Inflammatory macrophage treated with lipopolysaccharide for 1 hour (primary cell): Measurements from ENCODE around the gene DAAM1.

Experiments
- DNase-seq, 2 donors: peaks; one replicate each; pipeline ENCODE4 v3.0.0-alpha.2; 2020 to 2022

The DAAM1 gene

DNA sequence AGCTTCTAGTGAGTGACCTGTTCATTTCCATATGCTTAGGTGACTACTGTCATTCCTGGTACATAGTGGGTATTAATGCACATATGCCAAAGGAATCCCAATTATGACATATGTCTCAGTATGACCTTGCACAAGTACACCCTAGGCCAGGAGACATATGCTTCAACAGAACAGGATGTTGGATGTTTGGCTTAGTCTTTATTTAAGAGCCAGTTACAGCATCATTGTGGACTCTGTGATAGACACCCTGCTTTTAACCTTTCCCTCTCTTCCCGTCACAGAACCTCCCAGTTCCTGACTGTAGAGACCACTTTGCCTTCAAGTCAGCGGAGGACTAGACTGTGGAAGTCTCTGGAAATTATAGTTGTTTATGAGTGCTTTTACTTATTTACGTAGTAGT, 72.9 kb downstream of the DAAM1 start:
- no peak for DNase-seq

DNA sequence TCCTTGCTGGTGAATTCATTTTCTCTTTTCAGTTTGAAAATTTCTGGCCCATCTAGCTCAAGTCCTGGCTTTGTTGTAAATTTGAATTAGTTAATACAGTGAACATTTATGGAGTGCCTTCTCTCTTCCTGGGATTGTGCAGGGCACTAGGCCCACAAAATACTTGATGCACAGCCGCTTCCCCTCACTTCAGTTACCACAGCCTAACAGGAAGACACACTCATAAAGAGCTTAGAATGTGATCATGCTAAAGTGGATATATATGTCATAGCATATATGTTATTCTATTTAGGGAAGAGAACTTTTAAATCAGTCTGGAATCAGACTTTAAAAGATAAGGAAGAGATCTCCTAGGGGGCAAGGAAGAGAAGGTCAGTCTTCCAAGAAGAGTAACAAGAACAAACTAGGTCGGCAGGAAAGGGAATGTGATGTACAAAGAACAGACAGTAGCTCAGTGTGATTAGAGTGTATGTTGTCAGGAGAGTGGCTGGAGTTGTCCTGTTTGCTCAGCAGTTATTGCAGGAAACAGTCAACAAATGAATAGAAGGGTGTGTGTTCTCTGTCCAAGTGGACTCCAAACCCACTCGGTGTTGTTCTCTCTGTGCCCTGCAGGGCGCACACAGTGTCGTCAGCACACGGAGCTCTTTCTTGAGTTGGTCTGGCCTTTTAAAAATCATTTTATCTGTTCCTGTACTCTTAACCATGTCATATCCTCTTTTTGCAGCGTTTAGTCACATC, 74.4 kb downstream of the DAAM1 start:
- DNase-seq = no peak

DNA sequence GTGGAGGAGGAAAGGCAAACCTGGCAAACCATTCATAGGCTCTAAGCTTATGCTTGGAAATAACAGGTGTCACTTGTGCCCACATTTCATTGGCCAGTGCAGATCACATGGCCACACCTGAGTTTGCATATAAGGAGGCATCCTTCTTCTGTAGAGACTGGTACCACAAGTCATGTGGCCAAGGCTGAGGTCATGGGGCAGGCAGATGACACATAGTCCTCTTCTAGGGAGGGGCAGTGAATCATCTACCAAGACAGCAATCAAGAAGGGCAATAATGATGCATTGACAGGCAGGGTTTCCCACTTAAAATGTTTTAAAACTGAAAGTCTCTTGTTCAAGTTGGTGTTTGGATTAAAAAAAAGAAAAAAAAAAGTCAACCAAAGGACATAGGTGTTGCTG, 77.3 kb downstream of the DAAM1 start:
- peak; percentile 29 to 44 for DNase-seq

DNA sequence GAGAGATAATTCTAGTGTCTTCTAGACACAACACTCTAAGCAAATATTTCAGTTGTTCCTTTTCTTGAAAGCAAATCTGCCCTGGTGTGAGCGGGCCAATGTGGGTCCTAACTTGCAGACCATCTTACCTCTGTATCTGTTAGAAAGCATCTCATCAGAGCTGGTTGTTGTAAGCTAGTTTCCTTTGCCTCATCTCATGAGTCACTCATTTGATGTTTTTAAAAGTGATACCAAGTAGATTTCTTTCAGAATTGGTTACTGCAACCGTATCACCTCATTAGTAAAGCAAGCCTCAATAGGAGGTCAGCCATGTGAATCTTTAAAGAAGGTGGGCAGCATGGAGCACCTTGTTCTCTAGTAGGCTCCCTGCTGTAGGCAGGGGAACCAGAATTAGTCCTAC, 78.6 kb downstream of the DAAM1 start:
- no peak for DNase-seq

DNA sequence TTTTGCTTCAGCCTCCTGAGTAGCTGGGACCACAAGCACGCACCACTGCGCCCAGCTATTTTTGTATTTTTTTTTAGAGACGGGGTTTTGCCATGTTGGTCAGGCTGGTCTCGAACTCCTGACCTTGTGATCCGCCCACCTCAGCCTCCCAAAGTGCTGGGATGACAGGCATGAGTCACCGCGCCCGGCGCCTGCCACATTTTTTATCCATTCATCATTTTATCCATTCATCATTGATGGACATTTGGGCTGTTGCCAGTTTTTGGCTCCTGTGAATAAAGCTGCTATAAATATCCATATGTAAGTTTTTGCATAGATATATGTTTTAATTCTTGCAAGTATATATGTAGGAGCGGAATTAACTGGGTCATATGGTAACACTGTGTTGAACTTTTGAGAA, 79.5 kb downstream of the DAAM1 start:
- no peak for DNase-seq

DNA sequence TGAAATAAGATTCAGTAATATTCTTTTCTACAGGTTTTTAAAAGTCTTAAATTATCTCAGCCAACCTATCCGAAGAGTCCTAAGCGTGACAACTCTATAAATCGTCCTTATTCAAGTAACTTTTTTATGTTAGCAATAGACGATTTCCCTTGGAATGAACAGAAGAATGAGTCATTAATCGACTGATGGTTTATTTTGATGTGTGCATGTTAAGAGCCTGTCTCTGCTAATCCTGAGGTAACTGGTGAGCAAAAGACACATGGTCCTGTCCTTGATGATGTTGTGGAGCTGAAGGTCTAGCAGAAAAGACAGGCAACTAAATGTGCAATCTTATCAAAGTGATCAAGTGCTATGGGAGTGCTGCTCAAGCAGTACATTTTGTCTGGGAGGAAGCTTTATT, 80.4 kb downstream of the DAAM1 start:
- no peak for DNase-seq

DNA sequence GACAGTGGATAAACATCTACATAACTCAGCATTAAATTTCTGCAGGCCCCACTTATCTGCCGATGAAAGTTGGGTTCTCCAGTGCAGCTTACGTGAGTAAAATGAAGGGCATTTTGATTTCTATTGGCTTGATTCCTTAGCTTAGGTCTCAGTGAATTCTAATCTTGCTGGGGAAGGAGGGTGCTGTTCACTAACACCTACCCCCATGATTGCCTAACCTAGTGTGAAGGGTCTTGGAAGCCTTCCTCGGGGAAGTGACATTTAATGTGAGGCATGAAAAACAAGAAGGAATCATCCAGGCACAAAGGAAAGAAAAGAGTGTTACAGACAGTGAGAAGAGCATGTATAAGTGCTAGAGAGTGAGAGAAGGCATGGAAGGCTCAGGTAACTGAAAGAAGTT, 81.0 kb downstream of the DAAM1 start:
- no peak for DNase-seq

DNA sequence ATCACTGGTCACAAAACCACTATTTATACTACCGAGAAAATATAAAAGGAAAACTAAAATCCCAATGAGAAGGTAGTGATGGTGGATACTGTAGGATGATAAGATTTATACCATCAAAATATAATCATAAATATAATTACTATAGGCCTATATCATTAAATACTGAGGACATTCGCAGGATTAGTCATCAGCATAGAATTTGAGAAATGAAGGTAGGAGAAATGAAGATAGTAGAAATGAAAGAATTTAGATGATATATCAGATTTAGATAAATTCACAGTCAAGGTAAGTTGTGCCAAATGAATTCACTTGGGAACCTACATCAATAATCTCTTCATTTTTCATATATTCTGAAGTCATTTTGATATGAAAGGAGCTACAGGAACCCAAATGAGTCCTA, 82.8 kb downstream of the DAAM1 start:
- DNase-seq = no peak

DNA sequence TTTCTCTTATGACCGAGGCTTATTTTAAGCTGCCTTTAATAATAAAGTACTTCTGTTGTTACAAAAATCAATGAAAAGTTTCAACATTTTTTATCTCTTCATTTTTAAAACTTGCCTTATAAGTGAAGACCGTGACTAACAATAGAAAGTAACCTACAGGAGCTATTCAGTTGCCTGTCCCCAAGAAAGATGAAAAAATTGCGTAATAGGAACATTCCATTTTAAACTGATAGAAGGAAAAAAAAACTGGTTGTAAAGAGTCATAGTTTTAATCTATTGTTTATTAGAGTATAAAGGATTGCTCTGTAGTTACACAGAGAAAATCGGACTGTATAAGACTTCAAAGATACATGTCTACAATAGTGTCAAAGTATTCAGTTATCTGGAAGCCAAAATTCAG, 83.3 kb downstream of the DAAM1 start:
- DNase-seq = no peak

DNA sequence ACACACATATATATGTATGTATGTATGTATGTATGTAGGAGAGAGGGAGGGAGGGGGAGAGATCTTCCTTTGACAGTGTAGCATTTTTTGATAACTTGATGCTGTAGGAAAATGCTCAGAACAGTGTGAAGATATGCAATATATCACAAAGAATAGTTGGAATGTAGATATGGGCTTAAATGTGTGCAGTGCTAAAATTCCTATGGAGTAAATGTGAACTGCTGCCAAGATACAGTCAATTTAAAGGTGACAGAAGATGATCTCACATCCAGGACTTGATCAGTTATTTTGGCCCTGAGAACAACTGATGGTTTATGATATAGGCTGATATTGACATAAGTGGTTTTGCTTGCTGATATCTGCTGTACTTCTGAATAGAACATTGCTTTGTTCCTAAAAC, 84.2 kb downstream of the DAAM1 start:
- DNase-seq = no peak

DNA sequence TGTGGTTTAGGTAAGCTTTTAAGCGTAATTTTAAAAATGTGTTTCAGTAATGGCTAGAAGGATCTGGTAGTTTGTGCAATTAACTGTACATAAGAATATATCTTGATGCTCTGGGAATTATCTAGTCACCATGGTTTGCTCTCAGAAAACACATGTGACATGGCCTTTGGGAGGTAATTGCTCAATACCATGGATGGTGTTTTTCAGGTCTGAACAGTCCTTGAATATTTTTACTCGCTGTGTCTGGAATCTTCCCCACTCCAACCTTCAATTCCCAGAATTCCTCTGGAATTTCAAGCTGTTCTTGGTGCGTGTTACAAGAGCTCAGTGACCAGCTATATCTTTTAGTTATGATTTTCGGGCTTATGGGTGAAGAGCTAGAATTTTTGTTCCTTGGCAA, 85.3 kb downstream of the DAAM1 start:
- DNase-seq = no peak

DNA sequence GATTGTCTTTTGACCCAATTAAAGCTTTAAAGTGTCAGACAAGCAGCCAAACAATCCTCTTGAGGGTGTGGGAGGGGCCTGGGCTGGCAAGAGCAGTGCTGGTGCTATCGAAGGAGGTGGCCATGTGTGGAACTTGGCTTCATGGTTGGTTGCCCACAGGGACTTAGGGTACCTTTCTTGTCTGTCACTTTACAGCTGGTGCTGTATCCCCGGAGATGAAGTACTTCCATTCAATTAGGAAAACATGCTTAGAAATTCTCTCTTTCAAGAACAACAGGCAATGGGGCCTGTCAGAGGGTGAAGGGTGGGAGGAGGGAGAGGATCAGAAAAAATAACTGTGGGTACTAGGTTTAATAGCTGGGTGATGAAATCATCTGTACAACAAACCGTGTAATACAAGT, 86.5 kb downstream of the DAAM1 start:
- no peak for DNase-seq

DNA sequence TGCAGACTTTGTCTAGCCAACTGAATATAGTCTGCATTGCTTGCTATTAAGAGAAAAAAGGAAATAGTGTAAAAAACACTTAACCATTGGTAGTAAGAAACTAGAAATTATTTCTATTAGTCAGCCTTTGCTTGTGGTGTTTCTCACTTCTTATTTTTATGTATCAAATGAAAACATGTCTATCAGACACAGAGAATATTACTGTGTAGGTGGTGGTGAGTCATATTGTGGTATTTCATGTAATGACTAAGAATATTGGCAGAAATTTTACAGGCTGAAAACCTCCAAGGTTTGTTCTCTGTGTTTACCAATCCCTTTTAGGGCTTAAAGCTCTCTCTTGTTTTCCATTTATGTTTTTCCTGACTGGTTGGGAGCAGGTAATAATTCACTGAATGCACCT, 87.2 kb downstream of the DAAM1 start:
- DNase-seq = peak; percentile 91 to 95

DNA sequence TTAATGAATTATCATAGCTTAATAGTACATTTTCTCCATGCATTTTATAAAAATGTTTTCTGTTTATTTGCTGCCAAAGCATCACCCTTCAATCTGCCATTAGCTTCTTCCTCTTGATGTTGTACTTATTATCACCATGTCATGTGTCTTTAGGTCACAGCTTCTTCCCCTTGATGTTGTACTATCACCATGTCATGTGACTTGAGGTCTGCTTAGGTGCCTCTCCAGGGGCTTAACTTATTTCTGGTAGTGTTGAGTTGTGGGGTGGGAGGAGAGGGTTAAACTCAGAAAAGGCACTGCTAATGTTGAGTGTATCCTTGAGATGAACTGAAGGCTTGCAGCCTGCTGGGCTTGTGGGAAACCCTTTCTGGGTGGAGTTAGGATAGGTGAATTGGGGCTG, 87.8 kb downstream of the DAAM1 start:
- DNase-seq = no peak

DNA sequence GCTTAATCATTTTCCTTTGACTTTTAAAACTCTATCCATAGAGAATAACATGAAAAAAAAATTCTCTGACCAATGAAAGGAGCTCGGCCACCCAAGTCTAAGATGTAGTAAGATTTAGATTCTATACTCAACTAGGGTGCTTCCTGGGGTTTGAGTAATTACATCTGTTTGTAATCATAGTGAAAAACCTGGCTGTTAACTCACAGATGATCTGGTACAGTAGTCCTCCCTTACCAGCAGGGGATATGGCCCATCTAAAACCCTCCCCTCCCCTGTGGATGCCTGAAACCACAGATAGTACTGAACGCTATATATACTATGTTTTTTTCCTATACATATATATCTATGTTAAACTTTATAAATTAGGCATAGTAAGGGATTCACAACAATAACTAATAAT, 89.2 kb downstream of the DAAM1 start:
- DNase-seq = no peak

DNA sequence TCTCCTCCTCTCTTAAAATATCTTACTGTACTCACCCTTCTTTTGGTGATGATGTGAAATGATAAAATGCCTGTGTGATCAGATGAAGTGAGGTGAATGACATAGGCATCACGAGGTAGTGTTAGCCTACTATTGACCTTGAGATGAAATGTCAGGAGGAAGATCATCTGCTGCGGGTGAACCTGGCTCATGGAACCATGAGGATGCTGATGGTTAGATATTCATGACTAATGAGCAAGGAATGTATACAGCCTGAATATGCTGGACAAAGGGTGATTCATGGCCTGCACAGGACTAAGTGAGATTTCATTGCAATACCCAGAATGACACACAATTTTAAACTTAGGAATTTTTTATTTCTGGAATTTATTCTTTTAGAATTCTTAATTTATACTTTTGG, 89.6 kb downstream of the DAAM1 start:
- DNase-seq = no peak

DNA sequence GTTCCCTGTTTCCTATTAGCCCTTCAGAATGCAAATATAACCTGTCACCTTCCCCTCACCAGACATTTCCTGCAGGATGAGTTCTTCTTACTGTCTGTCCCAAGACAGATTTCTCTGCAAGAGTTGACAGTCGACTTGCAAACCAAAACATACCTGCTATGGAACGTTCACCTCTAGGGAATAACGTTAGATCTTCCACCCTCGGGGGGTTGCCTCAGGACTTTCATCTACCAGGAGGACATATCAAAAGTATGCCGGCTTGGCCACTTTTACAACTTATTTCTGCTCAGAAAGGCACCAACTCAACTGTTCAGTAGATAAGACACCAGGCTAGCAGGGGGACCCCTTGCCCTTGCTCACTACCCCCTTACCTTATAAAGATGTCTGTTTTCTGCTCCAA, 92.5 kb downstream of the DAAM1 start:
- no peak for DNase-seq

DNA sequence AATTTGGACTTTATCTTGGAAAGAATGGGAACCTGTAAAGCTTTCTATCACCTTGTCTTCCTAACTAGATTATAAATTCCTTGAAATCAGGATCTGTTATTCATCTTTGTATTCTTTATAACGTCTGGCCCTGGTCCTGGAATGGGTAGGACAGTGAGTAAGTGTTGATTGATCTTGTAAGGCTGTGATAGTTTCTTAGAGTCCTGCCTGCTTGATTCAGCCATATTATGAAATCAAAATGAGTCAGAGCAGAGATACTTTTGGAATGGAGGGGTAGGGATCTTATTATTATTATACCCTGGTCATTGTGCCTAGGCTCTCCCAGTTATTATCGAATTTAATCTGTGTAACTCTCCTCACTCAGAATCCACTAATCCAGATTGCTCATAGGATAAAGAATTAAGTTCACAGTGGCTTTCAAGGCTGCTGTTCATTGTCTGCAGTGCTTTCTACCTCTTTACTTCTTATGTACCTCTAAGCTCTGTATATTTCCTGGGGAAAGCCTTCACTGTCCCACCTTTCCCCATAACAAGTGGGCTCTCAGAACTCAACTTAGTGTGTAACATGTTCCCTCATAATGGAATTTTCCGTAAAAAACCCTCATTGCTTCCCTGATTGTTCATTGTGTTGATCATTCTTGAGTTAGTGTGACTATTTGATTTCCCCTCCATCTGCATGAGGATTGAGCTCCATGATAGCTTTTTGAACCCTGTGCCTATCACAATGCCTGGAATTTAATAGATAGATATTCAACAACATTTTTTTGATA, 93.3 kb downstream of the DAAM1 start:
- peak; percentile 38 to 51 for DNase-seq

DNA sequence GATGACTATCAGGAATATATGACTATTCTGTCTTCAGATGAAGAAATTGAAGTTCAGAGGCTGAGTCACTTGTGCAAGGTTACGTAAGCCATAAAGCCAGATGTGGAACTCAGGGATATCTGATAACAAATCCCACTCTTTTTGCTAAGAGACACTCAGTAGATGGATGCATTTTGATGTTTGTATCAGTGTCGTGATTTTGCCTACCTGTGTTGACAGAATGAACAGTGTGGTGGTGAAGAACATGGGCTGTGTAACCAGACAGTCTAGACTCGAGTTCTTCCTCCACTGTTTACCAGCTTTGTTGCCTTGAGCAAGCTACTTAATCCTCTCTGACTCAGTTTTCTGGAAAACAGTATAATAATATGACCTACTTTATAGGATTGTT, 93.9 kb downstream of the DAAM1 start:
- DNase-seq = peak; percentile 31 to 41

DNA sequence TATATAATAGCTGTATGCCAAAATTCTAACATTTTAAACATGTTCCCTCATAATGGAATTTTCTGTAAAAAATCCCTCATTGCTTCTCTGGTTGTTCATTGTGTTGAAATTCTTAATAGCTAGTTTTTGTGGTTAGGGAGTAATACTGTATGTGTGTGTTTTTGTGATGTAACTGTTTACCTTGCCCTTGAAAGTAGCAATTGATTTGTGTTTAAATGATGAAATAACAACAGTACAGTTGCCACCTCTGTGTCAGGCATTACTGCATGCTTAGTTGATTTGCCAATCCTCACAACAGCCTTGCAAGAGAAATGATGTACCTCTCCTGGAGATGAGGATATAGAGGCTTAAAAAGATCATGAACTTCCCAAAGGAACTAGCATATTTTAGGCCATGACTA, 94.9 kb downstream of the DAAM1 start:
- DNase-seq = peak; percentile 46 to 66

DNA sequence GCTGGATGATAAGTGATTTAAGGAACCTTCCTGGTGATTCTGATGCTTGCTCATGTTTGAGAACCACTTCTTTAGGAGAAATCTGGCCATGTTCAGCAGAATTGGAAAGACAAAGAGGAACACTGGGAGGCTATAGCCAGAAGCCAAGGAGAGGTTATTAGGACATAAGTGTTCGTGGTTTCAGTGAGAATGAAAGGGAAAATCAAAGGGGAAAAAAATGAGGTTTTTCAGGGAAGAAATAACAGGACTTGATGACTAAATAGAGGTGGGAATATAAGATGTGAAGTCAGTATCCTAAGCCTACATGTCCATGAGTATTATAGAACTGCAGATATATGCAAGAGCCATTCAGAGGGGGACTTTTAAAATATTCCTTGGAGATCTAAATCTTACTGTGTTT, 95.6 kb downstream of the DAAM1 start:
- peak; percentile 22 for DNase-seq

DNA sequence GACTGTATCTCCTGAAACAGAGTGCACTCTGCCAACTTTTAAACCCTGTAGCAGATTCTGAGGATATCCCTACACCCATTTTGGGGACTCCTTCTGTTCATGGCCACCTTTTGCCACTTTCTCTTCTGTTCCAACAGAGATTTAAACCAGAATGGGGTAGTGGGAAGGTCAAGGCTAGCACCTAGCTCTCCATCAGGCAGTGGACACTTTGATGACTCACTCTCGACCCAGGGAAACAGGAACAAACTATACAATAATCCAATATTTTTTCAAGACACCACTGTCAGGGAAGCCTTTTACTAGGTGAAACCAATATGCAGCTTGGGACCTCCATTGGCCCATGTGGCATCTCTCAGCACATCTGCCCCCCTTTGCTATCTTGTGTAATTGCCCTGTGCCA, 103.6 kb downstream of the DAAM1 start:
- no peak for DNase-seq

DNA sequence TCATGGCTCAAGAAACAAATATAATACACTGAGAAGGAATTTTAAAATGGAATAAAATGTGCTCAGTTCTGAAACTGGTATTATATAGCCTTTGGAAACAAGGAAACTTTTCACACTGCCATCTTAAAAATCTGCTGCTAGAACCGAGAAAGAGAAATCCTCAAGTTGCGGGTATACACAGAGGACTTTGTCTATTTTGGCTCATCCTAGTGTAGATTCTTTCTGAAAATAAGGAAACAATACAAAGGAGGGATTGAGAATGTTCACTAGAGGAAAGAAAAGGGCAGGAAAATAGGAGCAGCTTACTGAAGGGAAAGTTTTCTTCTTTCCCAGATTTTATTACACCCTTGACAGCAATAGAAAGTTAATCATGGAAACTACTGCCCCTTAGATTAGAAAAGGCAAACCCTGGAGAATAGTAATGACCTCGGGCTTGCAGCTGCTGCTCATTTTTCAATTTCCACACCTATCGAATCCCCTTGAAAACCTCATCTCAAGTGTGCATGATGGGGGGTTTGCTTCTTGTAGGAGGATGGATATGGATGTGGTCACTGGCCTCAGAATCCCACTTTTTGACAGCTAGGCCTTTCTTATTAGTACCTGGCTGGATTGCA, 104.6 kb downstream of the DAAM1 start:
- DNase-seq = no peak

DNA sequence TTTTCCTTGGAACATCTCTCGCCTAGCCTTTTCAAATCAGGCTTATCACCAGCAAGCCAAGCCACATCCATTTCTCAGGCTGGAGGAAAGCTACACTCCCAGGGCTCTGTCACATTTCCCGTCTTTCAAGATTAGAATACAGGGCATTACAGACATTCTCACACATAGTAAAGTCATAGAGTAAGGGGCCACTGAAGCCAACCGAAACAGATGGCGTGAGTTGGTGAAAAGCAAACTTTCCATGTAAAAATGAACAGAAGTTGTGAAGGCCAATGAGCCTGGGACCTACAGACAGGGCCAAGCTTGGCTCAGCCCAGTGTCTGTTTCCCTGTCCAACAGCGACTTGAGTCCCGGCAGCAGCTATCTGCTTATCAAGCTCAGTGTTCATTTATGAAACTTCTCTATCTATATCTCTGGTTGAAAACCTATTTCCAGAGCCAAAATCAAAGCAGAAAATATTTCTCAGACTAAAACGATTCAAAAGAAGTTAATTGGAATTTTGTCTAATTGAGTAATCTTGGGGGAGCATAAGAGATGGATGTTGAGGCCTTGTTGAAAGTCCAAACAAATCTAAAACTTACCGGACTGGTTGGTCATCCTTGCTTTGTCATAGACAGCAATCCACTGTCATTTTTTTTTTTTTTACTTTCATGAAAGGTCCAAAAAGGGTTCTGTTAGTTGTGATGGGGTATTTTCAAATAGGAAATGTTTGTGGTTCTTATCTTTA, 105.6 kb downstream of the DAAM1 start:
- DNase-seq = no peak
